A549 (cell line): ENCODE results near the gene DDX31. TPM values are rescaled to one million over a fixed set of nuclear protein-coding genes. Genes with fewer than 3 reads are reported as not detected.
"Not testable (repeated sequence)": the region's sequence is repeated elsewhere in the genome, so short reads cannot be mapped to it uniquely, and the experiment has no call there.

Source experiments
- ATAC-seq, 2 experiments: fragments of 200-7000 bp in 1 of 2; fragments of >200 bp in 1 of 2; cut with Nextera tagmentation in 1 of 2; cut with Tn5 transposase in 1 of 2; 3 replicates each; pipeline versions ENCODE4 v1.8.0 to v1.9.1; 2018 to 2020; ENCODE audit warnings: mild to moderate bottlenecking in 1 of 2, moderate library complexity in 1 of 2
- CTCF ChIA-PET: fragments of 300-600 bp; sonication (Branson Sonifier 250); formaldehyde crosslinking; extraction: SDS; loops from one replicate; lab custom pipeline; 2021; ENCODE audit warnings: antibody characterized with exemption, inconsistent platforms; lab: Yijun Ruan, JAX
- POLR2A ChIA-PET: fragments of 350-600 bp; formaldehyde crosslinking; extraction: SDS; loops from one replicate; lab custom pipeline; 2021; ENCODE audit warnings: antibody characterized with exemption, inconsistent platforms; lab: Yijun Ruan, JAX
- DNase-seq, 2 experiments: peaks; one replicate each; pipeline versions ENCODE4 v3.0.0 to v3.0.0-alpha.2; 2011 to 2016; ENCODE audit warnings: low read depth in 1 of 2, low spot score in 1 of 2
- FAIRE-seq: peaks from 2 replicates; lab custom pipeline; 2011; peaks lifted over from hg19 to GRCh38; lab: Jason Lieb, UNC
- H3K27ac ChIP-seq, 2 experiments: fragments of >200 bp; sonication (Bioruptor Twin); formaldehyde crosslinking; 3 replicates each; pipeline ENCODE4 v1.5.1; 2016 to 2017
- H3K4me1 ChIP-seq: fragments of >200 bp; sonication (Bioruptor Twin); formaldehyde crosslinking; 3 replicates; pipeline ENCODE4 v1.6.1; 2016
- H3K4me2 ChIP-seq: fragments of >200 bp; sonication (Bioruptor Twin); formaldehyde crosslinking; 3 replicates; pipeline ENCODE4 v1.6.1; 2016
- H3K4me3 ChIP-seq: fragments of >200 bp; sonication (Bioruptor Twin); formaldehyde crosslinking; 3 replicates; pipeline ENCODE4 v1.5.1; 2016
- H3K9me3 ChIP-seq: fragments of >200 bp; sonication (Bioruptor Twin); formaldehyde crosslinking; 3 replicates; pipeline ENCODE4 v1.6.1; 2016
- CBX2 ChIP-seq: fragments of 200-600 bp; sonication (generic); IDR thresholded peaks from 2 replicates; pipeline ENCODE4 v1.6.1; 2016; ENCODE audit warnings: low read depth, mild to moderate bottlenecking, borderline replicate concordance
- EP300 ChIP-seq, 2 experiments: fragments of >200 bp; sonication (Bioruptor Twin); formaldehyde crosslinking; IDR thresholded peaks; 2 replicates in 1 of 2; 3 replicates in 1 of 2; pipeline ENCODE4 v1.6.1; 2016 to 2017
- ESRRA ChIP-seq: fragments of 150-350 bp; IDR thresholded peaks from 2 replicates; pipeline ENCODE4 v1.6.1; 2014; ENCODE audit warnings: mild to moderate bottlenecking, low read length, borderline replicate concordance
- KDM1A ChIP-seq: fragments of 200-600 bp; sonication (generic); IDR thresholded peaks from 2 replicates; pipeline ENCODE4 v1.6.1; 2016; ENCODE audit warnings: low read depth, mild to moderate bottlenecking
- MAZ ChIP-seq: fragments of 150-350 bp; IDR thresholded peaks from 2 replicates; pipeline ENCODE4 v1.6.1; 2014; ENCODE audit warnings: antibody characterized with exemption, low read depth, low read length, borderline replicate concordance
- MYC ChIP-seq: IDR thresholded peaks from 2 replicates; pipeline ENCODE4 v1.6.1; 2012; ENCODE audit warnings: mild to moderate bottlenecking, inconsistent platforms, low read length, improper control_type of control experiment, borderline replicate concordance
- NPAS2 ChIP-seq: fragments of 250-450 bp; sonication (Bioruptor Pico); IDR thresholded peaks from 2 replicates; pipeline ENCODE4 v1.8.0; 2022; ENCODE audit warnings: mild to moderate bottlenecking, moderate library complexity, borderline replicate concordance
- POLR2A ChIP-seq: IDR thresholded peaks from 2 replicates; pipeline ENCODE4 v1.6.1; 2012; ENCODE audit warnings: mild to moderate bottlenecking, low read length
- POLR2AphosphoS2 ChIP-seq: conservative IDR thresholded peaks from 2 replicates; pipeline ENCODE4 v1.6.1; 2012; ENCODE audit warnings: low read length, improper control_type of control experiment, inconsistent platforms
- RFX5 ChIP-seq: fragments of 450-650 bp; IDR thresholded peaks from 2 replicates; pipeline ENCODE4 v1.7.1; 2014; ENCODE audit warnings: antibody characterized with exemption, mild to moderate bottlenecking, moderate library complexity
- RNF2 ChIP-seq: fragments of 200-600 bp; sonication (generic); IDR thresholded peaks from 2 replicates; pipeline ENCODE4 v1.6.1; 2016; ENCODE audit warnings: low read depth, mild to moderate bottlenecking, antibody characterized with exemption, moderate library complexity, borderline replicate concordance
- SMC3 ChIP-seq: fragments of >200 bp; sonication (Bioruptor Twin); formaldehyde crosslinking; IDR thresholded peaks from 3 replicates; pipeline ENCODE4 v1.6.1; 2018; ENCODE audit warnings: inconsistent platforms
- SREBF2 ChIP-seq: fragments of 450-650 bp; IDR thresholded peaks from 2 replicates; pipeline ENCODE4 v1.6.1; 2014; ENCODE audit warnings: mild to moderate bottlenecking, moderate library complexity
- TFCP2L1 ChIP-seq: fragments of 250-450 bp; sonication (Bioruptor Pico); IDR thresholded peaks from 2 replicates; pipeline ENCODE4 v1.5.0; 2021; ENCODE audit warnings: mild to moderate bottlenecking
- ZC3H11A ChIP-seq: fragments of 450-650 bp; IDR thresholded peaks from 2 replicates; pipeline ENCODE4 v1.6.1; 2014; ENCODE audit warnings: antibody characterized with exemption, mild to moderate bottlenecking
- WGBS: methylation state at CpG from one replicate; pipeline ENCODE4 v1.1.6; 2017; ENCODE audit errors: missing lambda C conversion rate; 5-methylcytosine and 5-hydroxymethylcytosine counted together
- polyA plus RNA-seq, 4 experiments: library from polyadenylated mRNA; depleted of rRNA in 3 of 4; stranded (reverse); fragments of >200 nt; fragmentation: RNase III in 1 of 4; extraction: RNeasy Plus Mini Kit Qiagen cat#74134 plus additional on column Dnase treatment in 1 of 4; gene quantifications; 2 replicates in 3 of 4; 3 replicates in 1 of 4; pipeline ENCODE4 v1.2.3, GENCODE V29; 2011 to 2017
- TF ChIP-seq, protein P1 (sequence below): IDR thresholded peaks from 2 replicates; pipeline ENCODE4 v1.6.1; 2012
- TF ChIP-seq, protein P2 (sequence below): IDR thresholded peaks from 2 replicates; pipeline ENCODE4 v1.6.1; 2012
- TF ChIP-seq, protein P3 (sequence below): fragments of >200 bp; sonication (Bioruptor Twin); formaldehyde crosslinking; IDR thresholded peaks from 3 replicates; pipeline ENCODE4 v1.5.1; 2016
- TF ChIP-seq, protein P4 (sequence below): fragments of 200-600 bp; sonication (generic); IDR thresholded peaks from 2 replicates; pipeline ENCODE4 v1.6.1; 2016; ENCODE audit warnings: antibody characterized with exemption, mild to moderate bottlenecking, moderate library complexity

Gene DDX31
- polyA plus RNA-seq, 2 of the 4 experiments (the other 2 are of a cell fraction), result 20.0 to 30.1 TPM

DNA sequence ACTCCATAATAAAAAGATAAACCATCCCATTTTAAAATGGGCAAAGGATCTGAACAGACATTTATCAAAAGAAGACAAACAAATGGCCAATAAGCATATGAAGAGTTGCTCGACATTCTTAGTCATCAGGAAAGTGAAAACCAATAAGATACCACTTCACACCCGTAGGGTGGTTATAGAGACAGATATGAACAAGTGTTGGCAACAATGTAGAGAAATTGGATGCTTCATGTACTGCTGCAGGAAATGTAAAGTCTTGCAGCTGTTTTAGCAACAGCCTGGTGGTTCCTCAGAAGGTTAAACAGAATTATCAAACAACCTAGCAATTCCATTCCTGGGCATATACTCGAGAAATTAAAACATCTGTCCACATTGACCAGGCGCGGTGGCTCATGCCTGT is 43.0 kb upstream of the DDX31 start (continued):
- no peak for TF ChIP-seq RFX5
- TF ChIP-seq KDM1A, result no peak

DNA sequence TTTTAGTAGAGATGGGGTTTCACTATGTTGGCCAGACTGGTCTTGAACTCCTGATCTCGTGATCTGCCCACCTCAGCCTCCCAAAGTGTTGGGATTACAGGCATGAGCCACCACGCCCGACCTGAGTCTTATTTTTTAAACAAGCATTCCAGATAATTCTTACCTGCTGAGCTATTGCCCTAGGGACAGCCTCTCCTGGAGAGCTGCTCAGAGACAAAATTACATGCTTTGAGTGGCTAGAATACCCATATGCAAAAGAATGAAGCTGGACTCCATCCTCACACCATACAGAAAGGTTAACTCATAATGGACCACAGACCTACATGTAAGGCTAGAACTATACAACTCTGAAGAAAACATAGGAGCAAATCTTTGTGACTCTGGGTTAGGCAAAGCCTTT is 42.1 kb upstream of the DDX31 start:
- WGBS, result 12% methylated on average over 3 of the region's 3 CpGs
- Histone ChIP-seq H3K4me1 (no peaks in the 10 kb centered on the region), H3K27ac (no peak overlapping the region), H3K4me3 (no peak overlapping the region), H3K9me3 (no peaks in the 10 kb centered on the region), H3K4me2 (no peak overlapping the region)
- no peak for ATAC-seq
- TF ChIP-seq, protein P1, sequence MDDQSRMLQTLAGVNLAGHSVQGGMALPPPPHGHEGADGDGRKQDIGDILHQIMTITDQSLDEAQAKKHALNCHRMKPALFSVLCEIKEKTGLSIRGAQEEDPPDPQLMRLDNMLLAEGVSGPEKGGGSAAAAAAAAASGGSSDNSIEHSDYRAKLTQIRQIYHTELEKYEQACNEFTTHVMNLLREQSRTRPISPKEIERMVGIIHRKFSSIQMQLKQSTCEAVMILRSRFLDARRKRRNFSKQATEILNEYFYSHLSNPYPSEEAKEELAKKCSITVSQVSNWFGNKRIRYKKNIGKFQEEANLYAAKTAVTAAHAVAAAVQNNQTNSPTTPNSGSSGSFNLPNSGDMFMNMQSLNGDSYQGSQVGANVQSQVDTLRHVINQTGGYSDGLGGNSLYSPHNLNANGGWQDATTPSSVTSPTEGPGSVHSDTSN, result no peak
- TF ChIP-seq ESRRA, result no peak
- no peak for TF ChIP-seq KDM1A
- no peak for TF ChIP-seq ZC3H11A
- no peak for TF ChIP-seq SREBF2
- no peak for TF ChIP-seq CBX2
- TF ChIP-seq EP300 (IDR thresholded peaks at IDR 0.05), result no peak
- TF ChIP-seq RNF2, result no peak
- no peak for TF ChIP-seq TFCP2L1 (CRISPR knock-in tag)
- TF ChIP-seq, protein P2, sequence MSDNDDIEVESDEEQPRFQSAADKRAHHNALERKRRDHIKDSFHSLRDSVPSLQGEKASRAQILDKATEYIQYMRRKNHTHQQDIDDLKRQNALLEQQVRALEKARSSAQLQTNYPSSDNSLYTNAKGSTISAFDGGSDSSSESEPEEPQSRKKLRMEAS, result no peak
- no peak for TF ChIP-seq SMC3
- no peak for TF ChIP-seq NPAS2
- no peak for TF ChIP-seq MYC
- no peak for TF ChIP-seq POLR2AphosphoS2
- TF ChIP-seq, protein P3, sequence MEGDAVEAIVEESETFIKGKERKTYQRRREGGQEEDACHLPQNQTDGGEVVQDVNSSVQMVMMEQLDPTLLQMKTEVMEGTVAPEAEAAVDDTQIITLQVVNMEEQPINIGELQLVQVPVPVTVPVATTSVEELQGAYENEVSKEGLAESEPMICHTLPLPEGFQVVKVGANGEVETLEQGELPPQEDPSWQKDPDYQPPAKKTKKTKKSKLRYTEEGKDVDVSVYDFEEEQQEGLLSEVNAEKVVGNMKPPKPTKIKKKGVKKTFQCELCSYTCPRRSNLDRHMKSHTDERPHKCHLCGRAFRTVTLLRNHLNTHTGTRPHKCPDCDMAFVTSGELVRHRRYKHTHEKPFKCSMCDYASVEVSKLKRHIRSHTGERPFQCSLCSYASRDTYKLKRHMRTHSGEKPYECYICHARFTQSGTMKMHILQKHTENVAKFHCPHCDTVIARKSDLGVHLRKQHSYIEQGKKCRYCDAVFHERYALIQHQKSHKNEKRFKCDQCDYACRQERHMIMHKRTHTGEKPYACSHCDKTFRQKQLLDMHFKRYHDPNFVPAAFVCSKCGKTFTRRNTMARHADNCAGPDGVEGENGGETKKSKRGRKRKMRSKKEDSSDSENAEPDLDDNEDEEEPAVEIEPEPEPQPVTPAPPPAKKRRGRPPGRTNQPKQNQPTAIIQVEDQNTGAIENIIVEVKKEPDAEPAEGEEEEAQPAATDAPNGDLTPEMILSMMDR, result no peak
- TF ChIP-seq POLR2A, result no peak
- TF ChIP-seq RFX5, result no peak
- no peak for TF ChIP-seq MAZ
- TF ChIP-seq, protein P4, sequence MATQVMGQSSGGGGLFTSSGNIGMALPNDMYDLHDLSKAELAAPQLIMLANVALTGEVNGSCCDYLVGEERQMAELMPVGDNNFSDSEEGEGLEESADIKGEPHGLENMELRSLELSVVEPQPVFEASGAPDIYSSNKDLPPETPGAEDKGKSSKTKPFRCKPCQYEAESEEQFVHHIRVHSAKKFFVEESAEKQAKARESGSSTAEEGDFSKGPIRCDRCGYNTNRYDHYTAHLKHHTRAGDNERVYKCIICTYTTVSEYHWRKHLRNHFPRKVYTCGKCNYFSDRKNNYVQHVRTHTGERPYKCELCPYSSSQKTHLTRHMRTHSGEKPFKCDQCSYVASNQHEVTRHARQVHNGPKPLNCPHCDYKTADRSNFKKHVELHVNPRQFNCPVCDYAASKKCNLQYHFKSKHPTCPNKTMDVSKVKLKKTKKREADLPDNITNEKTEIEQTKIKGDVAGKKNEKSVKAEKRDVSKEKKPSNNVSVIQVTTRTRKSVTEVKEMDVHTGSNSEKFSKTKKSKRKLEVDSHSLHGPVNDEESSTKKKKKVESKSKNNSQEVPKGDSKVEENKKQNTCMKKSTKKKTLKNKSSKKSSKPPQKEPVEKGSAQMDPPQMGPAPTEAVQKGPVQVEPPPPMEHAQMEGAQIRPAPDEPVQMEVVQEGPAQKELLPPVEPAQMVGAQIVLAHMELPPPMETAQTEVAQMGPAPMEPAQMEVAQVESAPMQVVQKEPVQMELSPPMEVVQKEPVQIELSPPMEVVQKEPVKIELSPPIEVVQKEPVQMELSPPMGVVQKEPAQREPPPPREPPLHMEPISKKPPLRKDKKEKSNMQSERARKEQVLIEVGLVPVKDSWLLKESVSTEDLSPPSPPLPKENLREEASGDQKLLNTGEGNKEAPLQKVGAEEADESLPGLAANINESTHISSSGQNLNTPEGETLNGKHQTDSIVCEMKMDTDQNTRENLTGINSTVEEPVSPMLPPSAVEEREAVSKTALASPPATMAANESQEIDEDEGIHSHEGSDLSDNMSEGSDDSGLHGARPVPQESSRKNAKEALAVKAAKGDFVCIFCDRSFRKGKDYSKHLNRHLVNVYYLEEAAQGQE, result no peak
- ChIA-PET POLR2A (no interaction called here), CTCF (no interaction called here)
- DNase-seq, result no peak
- FAIRE-seq, result no peak

DNA sequence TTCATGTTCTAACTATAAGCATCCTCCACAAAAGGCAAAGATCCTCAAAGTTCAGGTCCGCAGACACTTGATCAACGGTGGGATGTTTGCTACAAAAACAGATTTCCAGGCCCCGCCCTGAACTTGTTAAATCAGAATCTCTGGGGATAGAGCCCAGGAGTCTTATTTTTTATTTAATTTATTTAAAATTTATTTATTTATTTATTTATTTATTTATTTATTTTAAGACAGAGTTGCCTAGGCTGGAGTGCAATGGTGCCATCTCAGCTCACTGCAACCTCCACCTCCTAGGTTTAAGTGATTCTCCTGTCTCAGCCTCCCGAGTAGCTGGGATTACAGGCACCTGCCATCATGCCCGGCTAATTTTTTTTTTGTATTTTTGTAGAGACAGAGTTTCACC is 41.4 kb upstream of the DDX31 start:
- DNase-seq, CTCF ChIA-PET, POLR2A ChIA-PET, H3K4me2 ChIP-seq, H3K4me3 ChIP-seq, H3K27ac ChIP-seq, ATAC-seq, H3K9me3 ChIP-seq, H3K4me1 ChIP-seq, FAIRE-seq: not testable (repeated sequence)
- TF ChIP-seq ZC3H11A, result peak; percentile 12; the same call in 1 of the 2 replicates
- 62% methylated on average over 5 of the region's 5 CpGs for WGBS
